Activated CD8-positive, alpha-beta T cell treated with anti-CD3 and anti-CD28 coated beads for 36 hours (primary cell): ENCODE results near the gene ASAP2. TPM values are rescaled to one million over a fixed set of nuclear protein-coding genes. Genes with fewer than 3 reads are reported as not detected.
"Not testable (repeated sequence)": the region's sequence is repeated elsewhere in the genome, so short reads cannot be mapped to it uniquely, and the experiment has no call there.

ENCODE experiments used
- ATAC-seq: fragments of 200-7000 bp; cut with Tn5 transposase; one replicate; pipeline ENCODE4 v1.10.0; 2021; ENCODE audit warnings: mild to moderate bottlenecking, moderate library complexity
- CTCF ChIA-PET: fragments of 350-600 bp; sonication (Branson Sonifier 250); formaldehyde crosslinking; loops from one replicate; lab custom pipeline; 2021; ENCODE audit warnings: antibody characterized with exemption; lab: Charles Lee
- POLR2A ChIA-PET: fragments of 350-600 bp; sonication (Branson Sonifier 250); formaldehyde crosslinking; loops from one replicate; lab custom pipeline; 2021; ENCODE audit warnings: antibody characterized with exemption; lab: Charles Lee
- DNase-seq: peaks from one replicate; pipeline ENCODE4 v3.0.0-alpha.2; 2020
- H3K27ac Mint-ChIP-seq: one replicate; pipeline ENCODE4 v1.8.0; 2021; ENCODE audit warnings: mild to moderate bottlenecking, mixed read lengths
- H3K27me3 Mint-ChIP-seq: one replicate; pipeline ENCODE4 v1.8.0; 2021; ENCODE audit warnings: mixed read lengths
- H3K36me3 Mint-ChIP-seq: one replicate; pipeline ENCODE4 v1.8.0; 2021; ENCODE audit warnings: low read depth, mixed read lengths
- H3K4me1 Mint-ChIP-seq: one replicate; pipeline ENCODE4 v1.8.0; 2021; ENCODE audit warnings: low read depth, mixed read lengths
- H3K4me3 Mint-ChIP-seq: one replicate; pipeline ENCODE4 v1.8.0; 2021; ENCODE audit warnings: mild to moderate bottlenecking, moderate library complexity, mixed read lengths
- H3K9me3 Mint-ChIP-seq: one replicate; pipeline ENCODE4 v1.8.0; 2021; ENCODE audit warnings: mixed read lengths
- CTCF ChIP-seq: fragments of 200-600 bp; IDR thresholded peaks from one replicate; pipeline ENCODE4 v1.8.0; 2022; ENCODE audit warnings: antibody characterized with exemption, mild to moderate bottlenecking
- intact Hi-C: fragments of 100-400 bp; cut with micrococcal nuclease; formaldehyde crosslinking; loops from one replicate; pipeline ENCODE4 v1.10.0; 2022
- total RNA-seq, 2 experiments: library from RNA; stranded (reverse); gene quantifications; one replicate each; pipeline ENCODE4 v1.2.3, GENCODE V29; 2021

Gene ASAP2
- total RNA-seq, 2 experiments from 2014 or later, result not detected

- H3K9me3 Mint-ChIP-seq, result no peaks in the 10 kb centered on the region
- H3K27me3 Mint-ChIP-seq, result no peaks in the 10 kb centered on the region
- no peak for TF ChIP-seq CTCF
- CTCF ChIA-PET, result no interaction called here
- no peaks in the 10 kb centered on the region for H3K36me3 Mint-ChIP-seq
- intact Hi-C loops, result no loop called here
- POLR2A ChIA-PET, result no interaction called here
- no peak for DNase-seq
- H3K4me3 Mint-ChIP-seq, result no peak overlapping the region
- no peaks in the 10 kb centered on the region for H3K4me1 Mint-ChIP-seq
- H3K27ac Mint-ChIP-seq, result no peak overlapping the region
- ATAC-seq, result no peak
Observed at GRCh38 chr2:9391961-9392720, 185.5 kb downstream of the ASAP2 start.

GRCh38 chr2:9392898-9393765 is 186.5 kb downstream of the ASAP2 start:
- H3K27me3 Mint-ChIP-seq, result no peaks in the 10 kb centered on the region
- ChIA-PET POLR2A (no interaction called here), CTCF (no interaction called here)
- H3K4me3 Mint-ChIP-seq, result no peak overlapping the region
- no peak overlapping the region for H3K27ac Mint-ChIP-seq
- ATAC-seq (no peak), DNase-seq (no peak)
- TF ChIP-seq CTCF, result no peak
- no peaks in the 10 kb centered on the region for H3K9me3 Mint-ChIP-seq
- no peaks in the 10 kb centered on the region for H3K36me3 Mint-ChIP-seq
- intact Hi-C loops, result no loop called here
- H3K4me1 Mint-ChIP-seq, result no peaks in the 10 kb centered on the region

GRCh38 chr2:9394816-9395215 is 188.2 kb downstream of the ASAP2 start:
- Mint-ChIP-seq H3K4me3 (no peak overlapping the region), H3K27ac (no peak overlapping the region), H3K27me3 (no peaks in the 10 kb centered on the region), H3K9me3 (no peaks in the 10 kb centered on the region), H3K36me3 (no peaks in the 10 kb centered on the region), H3K4me1 (no peaks in the 10 kb centered on the region)
- DNase-seq (no peak), ATAC-seq (no peak)
- CTCF ChIA-PET, result no interaction called here
- POLR2A ChIA-PET, result no interaction called here
- no peak for TF ChIP-seq CTCF
- intact Hi-C loops, result no loop called here

GRCh38 chr2:9397201-9397600 is 190.6 kb downstream of the ASAP2 start:
- no peak for ATAC-seq
- H3K4me1 Mint-ChIP-seq, result no peaks in the 10 kb centered on the region
- H3K36me3 Mint-ChIP-seq, result no peaks in the 10 kb centered on the region
- H3K27ac Mint-ChIP-seq, result no peak overlapping the region
- intact Hi-C loops, result no loop called here
- H3K4me3 Mint-ChIP-seq, result no peak overlapping the region
- H3K9me3 Mint-ChIP-seq, result no peaks in the 10 kb centered on the region
- CTCF ChIA-PET, result no interaction called here
- no peaks in the 10 kb centered on the region for H3K27me3 Mint-ChIP-seq
- no peak for TF ChIP-seq CTCF
- POLR2A ChIA-PET, result no interaction called here
- no peak for DNase-seq

GRCh38 chr2:9398251-9398650 is 191.6 kb downstream of the ASAP2 start:
- DNase-seq, H3K27me3 Mint-ChIP-seq, ATAC-seq, H3K9me3 Mint-ChIP-seq, H3K36me3 Mint-ChIP-seq, POLR2A ChIA-PET, H3K4me1 Mint-ChIP-seq, H3K27ac Mint-ChIP-seq, H3K4me3 Mint-ChIP-seq, intact Hi-C loops, CTCF ChIA-PET: not testable (repeated sequence)
